ENCODE data around the gene SPTAN1. TPM values are rescaled to one million over a fixed set of nuclear protein-coding genes. Genes with fewer than 3 reads are reported as not detected.

SPTAN1 gene
- total RNA-seq, 4 donors from 2014 or later: 204 to 368 (median 348) TPM

DNA sequence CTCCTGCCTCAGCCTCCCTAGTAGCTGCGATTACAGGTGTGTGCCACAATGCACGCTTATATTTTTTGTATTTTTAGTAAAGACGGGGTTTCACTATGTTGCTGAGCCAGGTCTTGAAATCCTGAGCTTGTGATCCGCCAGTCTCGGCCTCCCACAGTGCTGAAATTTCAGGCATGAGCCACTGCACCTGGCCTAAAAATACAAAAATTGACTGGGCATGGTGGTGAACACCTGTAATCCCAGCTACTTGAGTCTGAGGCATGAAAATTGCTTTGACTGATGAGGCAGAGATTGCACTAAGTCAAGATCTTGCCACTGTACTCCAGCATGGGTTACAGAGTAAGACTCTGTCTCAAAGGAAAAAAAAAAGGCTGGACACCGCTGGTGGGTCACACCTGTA lies 117.4 kb downstream of the SPTAN1 start:
- Histone ChIP-seq H3K27ac (replicated peaks in 1 of 4) (no peak overlapping the region), H3K36me3 (no peaks in the 10 kb centered on the region), H3K4me3 (no peak overlapping the region), H3K9me3 (no peaks in the 10 kb centered on the region), H3K4me1 (no peaks in the 10 kb centered on the region), H3K27me3 (no peaks in the 10 kb centered on the region)
- DNase-seq (ENCODE audit: extremely low spot score): no peak
- 95% methylated on average over 6 of the region's 6 CpGs for WGBS
- TF ChIP-seq POLR2AphosphoS5 (IDR thresholded peaks at IDR 0.05) (no peak), POLR2A (IDR thresholded peaks at IDR 0.05; ENCODE audit: low read depth) (no peak), EP300 (IDR thresholded peaks at IDR 0.05) (no peak)
- TF ChIP-seq, protein P1, sequence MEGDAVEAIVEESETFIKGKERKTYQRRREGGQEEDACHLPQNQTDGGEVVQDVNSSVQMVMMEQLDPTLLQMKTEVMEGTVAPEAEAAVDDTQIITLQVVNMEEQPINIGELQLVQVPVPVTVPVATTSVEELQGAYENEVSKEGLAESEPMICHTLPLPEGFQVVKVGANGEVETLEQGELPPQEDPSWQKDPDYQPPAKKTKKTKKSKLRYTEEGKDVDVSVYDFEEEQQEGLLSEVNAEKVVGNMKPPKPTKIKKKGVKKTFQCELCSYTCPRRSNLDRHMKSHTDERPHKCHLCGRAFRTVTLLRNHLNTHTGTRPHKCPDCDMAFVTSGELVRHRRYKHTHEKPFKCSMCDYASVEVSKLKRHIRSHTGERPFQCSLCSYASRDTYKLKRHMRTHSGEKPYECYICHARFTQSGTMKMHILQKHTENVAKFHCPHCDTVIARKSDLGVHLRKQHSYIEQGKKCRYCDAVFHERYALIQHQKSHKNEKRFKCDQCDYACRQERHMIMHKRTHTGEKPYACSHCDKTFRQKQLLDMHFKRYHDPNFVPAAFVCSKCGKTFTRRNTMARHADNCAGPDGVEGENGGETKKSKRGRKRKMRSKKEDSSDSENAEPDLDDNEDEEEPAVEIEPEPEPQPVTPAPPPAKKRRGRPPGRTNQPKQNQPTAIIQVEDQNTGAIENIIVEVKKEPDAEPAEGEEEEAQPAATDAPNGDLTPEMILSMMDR (IDR thresholded peaks at IDR 0.05): no peak
- intact Hi-C loops (cut with DNase I): no loop called here

DNA sequence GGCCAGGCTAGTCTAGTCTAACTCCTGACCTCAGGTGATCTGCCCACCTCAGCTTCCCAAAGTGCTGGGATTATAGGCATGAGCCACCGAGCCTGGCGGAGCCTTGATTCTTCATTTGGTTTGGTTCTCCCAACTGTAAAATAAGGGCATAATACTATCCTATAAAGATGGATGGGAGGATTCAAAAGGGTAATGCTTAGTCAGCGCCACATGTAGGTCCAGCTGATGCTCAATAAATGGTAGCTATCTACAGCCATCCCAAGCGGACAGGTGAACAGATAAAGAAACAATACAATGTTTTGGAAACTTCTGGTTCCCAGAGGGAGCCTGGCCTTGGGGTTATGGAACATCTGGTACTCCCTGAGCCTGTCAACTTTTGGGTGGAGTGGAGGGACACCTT lies 123.0 kb downstream of the SPTAN1 start:
- H3K9me3 ChIP-seq: no peaks in the 10 kb centered on the region
- WGBS: 100% methylated on average over 4 of the region's 4 CpGs
- H3K27ac ChIP-seq (replicated peaks in 1 of 4): no peak overlapping the region
- intact Hi-C loops (cut with DNase I): no loop called here
- H3K4me1 ChIP-seq: no peaks in the 10 kb centered on the region
- no peak overlapping the region for H3K4me3 ChIP-seq
- H3K27me3 ChIP-seq: no peaks in the 10 kb centered on the region
- TF ChIP-seq POLR2AphosphoS5 (IDR thresholded peaks at IDR 0.05) (no peak), POLR2A (IDR thresholded peaks at IDR 0.05; ENCODE audit: low read depth) (no peak), EP300 (IDR thresholded peaks at IDR 0.05) (no peak)
- TF ChIP-seq, protein P1 (IDR thresholded peaks at IDR 0.05): no peak
- no peak for DNase-seq (ENCODE audit: extremely low spot score)
- H3K36me3 ChIP-seq: no peaks in the 10 kb centered on the region

DNA sequence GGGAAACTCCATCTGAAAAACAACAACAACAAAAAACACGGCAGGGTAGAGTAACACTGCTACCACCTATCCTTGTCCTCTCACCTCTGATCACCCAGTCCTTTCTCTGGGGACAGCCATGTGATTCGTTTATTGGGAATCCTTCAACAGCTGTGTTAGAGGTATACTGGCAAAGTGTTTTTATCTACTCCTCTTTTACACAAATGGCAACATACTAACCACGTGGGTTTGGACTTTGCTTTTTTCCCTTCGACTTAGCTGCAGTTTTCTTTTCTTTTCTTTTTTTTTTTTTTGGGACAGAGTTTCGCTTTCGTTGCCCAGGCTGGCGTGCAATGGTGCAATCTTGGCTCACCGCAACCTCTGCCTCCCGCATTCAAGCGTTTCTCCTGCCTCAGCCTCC lies 125.4 kb downstream of the SPTAN1 start:
- intact Hi-C loops (cut with DNase I): no loop called here
- DNase-seq (ENCODE audit: extremely low spot score): no peak
- Histone ChIP-seq H3K27me3 (no peaks in the 10 kb centered on the region), H3K36me3 (no peaks in the 10 kb centered on the region), H3K4me3 (no peak overlapping the region), H3K9me3 (no peaks in the 10 kb centered on the region), H3K4me1 (peaks cover 0 to 1% (median 0%) of the 10 kb centered on the region in 4 donors), H3K27ac (replicated peaks in 1 of 4) (no peak overlapping the region)
- TF ChIP-seq POLR2AphosphoS5 (IDR thresholded peaks at IDR 0.05) (no peak), POLR2A (IDR thresholded peaks at IDR 0.05; ENCODE audit: low read depth) (no peak), EP300 (IDR thresholded peaks at IDR 0.05) (no peak)
- TF ChIP-seq, protein P1 (IDR thresholded peaks at IDR 0.05): no peak
- WGBS: 89% methylated on average over 10 of the region's 10 CpGs

Small RNA genes within 50 kb of the gene (small RNA-seq; reads per million reads assigned to genes)
- gene RNU7-171P: 0 reads per million in 3 donors

Other genes with a start within 250 kb of the SPTAN1 start
- gene TRUB2, start 230.1 kb upstream of the SPTAN1 start, total RNA-seq: 10 to 100 TPM in 1 of 4 donors, 1 to 10 TPM in 3; 5.4 to 13.2 (median 9.5) TPM
- 10 to 100 TPM; 23.3 to 37.6 (median 30.1) TPM for gene COQ4, start 229.7 kb upstream of the SPTAN1 start, total RNA-seq
- gene SLC27A4, start 212.1 kb upstream of the SPTAN1 start, total RNA-seq: 10 to 100 TPM; 15.8 to 35.6 (median 25.5) TPM
- gene URM1, start 181.2 kb upstream of the SPTAN1 start, total RNA-seq: 10 to 100 TPM; 25.3 to 36.8 (median 28.3) TPM
- gene CERCAM, start 131.7 kb upstream of the SPTAN1 start, total RNA-seq: 10 to 100 TPM; 21.7 to 31.0 (median 27.5) TPM
- gene ODF2, start 96.6 kb upstream of the SPTAN1 start, total RNA-seq: 10 to 100 TPM; 18.1 to 34.3 (median 23.0) TPM
- gene GLE1, start 47.9 kb upstream of the SPTAN1 start, total RNA-seq: 10 to 100 TPM; 18.3 to 27.8 (median 20.5) TPM
- gene DYNC2I2, start 104.3 kb downstream of the SPTAN1 start, total RNA-seq: 10 to 100 TPM; 27.8 to 54.8 (median 39.2) TPM
- 100 to 1,000 TPM; 170 to 239 (median 205) TPM for gene SET, start 136.6 kb downstream of the SPTAN1 start, total RNA-seq
- gene PKN3, start 149.9 kb downstream of the SPTAN1 start, total RNA-seq: 1 to 10 TPM; 4.0 to 10.0 (median 7.6) TPM
- gene ZDHHC12, start 171.5 kb downstream of the SPTAN1 start, total RNA-seq: 10 to 100 TPM; 23.3 to 35.7 (median 29.8) TPM
- gene ZER1, start 219.3 kb downstream of the SPTAN1 start, total RNA-seq: 100 to 1,000 TPM in 1 of 4 donors, 10 to 100 TPM in 3; 56.5 to 114 (median 79.4) TPM
- 10 to 100 TPM; 12.4 to 20.8 (median 16.1) TPM for gene TBC1D13, start 234.7 kb downstream of the SPTAN1 start, total RNA-seq

Data from esophagus muscularis mucosa (tissue), 4 donors.